NCI-H345 treated with DMSO at 0.1 percent for 48 hours (cell line): Measurements from ENCODE around the gene SORCS1.
"Not testable (repeated sequence)": the region's sequence is repeated elsewhere in the genome, so short reads cannot be mapped to it uniquely, and the experiment has no call there.

Experiments
- DNase-seq: peaks from one replicate; lab custom pipeline; 2025; ENCODE audit not compliant: unreplicated experiment; lab: John Stamatoyannopoulos, UW

The SORCS1 gene

GRCh38 chr10:106952033-106952432 is 212.5 kb downstream of the SORCS1 start:
- no peak for DNase-seq

GRCh38 chr10:106949680-106950478 is 214.6 kb downstream of the SORCS1 start:
- no peak for DNase-seq

- no peak for DNase-seq
These were observed 216.9 kb downstream of the SORCS1 start for GRCh38 chr10:106947643-106948042.

GRCh38 chr10:106942035-106942662 is 222.4 kb downstream of the SORCS1 start:
- DNase-seq: no peak

- DNase-seq: no peak
These were observed 223.0 kb downstream of the SORCS1 start for GRCh38 chr10:106941297-106942034.

- no peak for DNase-seq
These were observed 226.0 kb downstream of the SORCS1 start for GRCh38 chr10:106938513-106938912.

GRCh38 chr10:106935978-106936451 is 228.5 kb downstream of the SORCS1 start:
- DNase-seq: no peak

GRCh38 chr10:106931853-106932249 is 232.7 kb downstream of the SORCS1 start:
- no peak for DNase-seq

- no peak for DNase-seq
These were observed 233.2 kb downstream of the SORCS1 start for GRCh38 chr10:106931159-106931852.

- no peak for DNase-seq
These were observed 233.8 kb downstream of the SORCS1 start for GRCh38 chr10:106930751-106931150.

- no peak for DNase-seq
These were observed 235.1 kb downstream of the SORCS1 start for GRCh38 chr10:106929291-106929895.

- DNase-seq: not testable (repeated sequence)
These were observed 236.4 kb downstream of the SORCS1 start for GRCh38 chr10:106928151-106928550.

- DNase-seq: no peak
These were observed 239.3 kb downstream of the SORCS1 start for GRCh38 chr10:106925191-106925590.

GRCh38 chr10:106920538-106920937 is 244.0 kb downstream of the SORCS1 start:
- no peak for DNase-seq

- DNase-seq: no peak
These were observed 244.6 kb downstream of the SORCS1 start for GRCh38 chr10:106919871-106920282.

GRCh38 chr10:106917452-106918055 is 247.0 kb downstream of the SORCS1 start:
- DNase-seq: no peak

- DNase-seq: no peak
These were observed 250.5 kb downstream of the SORCS1 start for GRCh38 chr10:106914016-106914415.

- no peak for DNase-seq
These were observed 251.2 kb downstream of the SORCS1 start for GRCh38 chr10:106913348-106913747.

GRCh38 chr10:106911096-106911495 is 253.4 kb downstream of the SORCS1 start:
- no peak for DNase-seq

GRCh38 chr10:106910666-106911065 is 253.8 kb downstream of the SORCS1 start:
- no peak for DNase-seq
